HepG2 (cell line): ENCODE data around the gene SMIM38. TPM values are rescaled to one million over a fixed set of nuclear protein-coding genes. Genes with fewer than 3 reads are reported as not detected.

Experiments used
- ATF7 ChIP-seq, 2 experiments: fragments of 450-650 bp in 1 of 2; sonication (generic) in 1 of 2; formaldehyde crosslinking in 1 of 2; IDR thresholded peaks; 2 replicates each; pipeline versions ENCODE4 v1.4.0 to v1.6.1; 2016 to 2020; ENCODE audit warnings: antibody characterized with exemption in 1 of 2, mild to moderate bottlenecking in 1 of 2, missing genetic modification reagents in 1 of 2
- BCL6 ChIP-seq: IDR thresholded peaks from 2 replicates; pipeline ENCODE4 v1.6.1; 2016; ENCODE audit warnings: missing genetic modification reagents, missing compliant biosample characterization
- CTCF ChIP-seq: sonication (generic); formaldehyde crosslinking; IDR thresholded peaks from 2 replicates; pipeline ENCODE4 v1.5.0; 2020; ENCODE audit warnings: mild to moderate bottlenecking, missing genetic modification reagents, moderate library complexity
- DZIP1 ChIP-seq: sonication (generic); formaldehyde crosslinking; IDR thresholded peaks from 2 replicates; pipeline ENCODE4 v1.5.0; 2020; ENCODE audit warnings: mild to moderate bottlenecking, missing genetic modification reagents
- EP300 ChIP-seq, 3 experiments: sonication (generic) in 1 of 3; formaldehyde crosslinking in 1 of 3; IDR thresholded peaks; 2 replicates each; pipeline versions ENCODE4 v1.5.1 to v1.6.1; 2011 to 2020; ENCODE audit warnings: low read depth in 2 of 3, low read length in 2 of 3, borderline replicate concordance in 1 of 3, improper control_type of control experiment in 1 of 3, mild to moderate bottlenecking in 1 of 3, missing genetic modification reagents in 1 of 3, moderate library complexity in 1 of 3
- KDM2A ChIP-seq: sonication (generic); formaldehyde crosslinking; IDR thresholded peaks from 2 replicates; pipeline ENCODE4 v1.4.0; 2020; ENCODE audit warnings: low read depth, missing genetic modification reagents, borderline replicate concordance
- RERE ChIP-seq: IDR thresholded peaks from 2 replicates; pipeline ENCODE4 v1.6.1; 2016; ENCODE audit warnings: low read depth, missing genetic modification reagents, missing compliant biosample characterization
- SAP130 ChIP-seq: IDR thresholded peaks from 2 replicates; pipeline ENCODE4 v1.6.1; 2016; ENCODE audit warnings: low read depth
- SETDB1 ChIP-seq: sonication (generic); formaldehyde crosslinking; IDR thresholded peaks from 2 replicates; pipeline ENCODE4 v1.5.1; 2020; ENCODE audit warnings: missing genetic modification reagents, mild to moderate bottlenecking, borderline replicate concordance
- SRF ChIP-seq: IDR thresholded peaks from 2 replicates; pipeline ENCODE4 v1.6.1; 2011; ENCODE audit warnings: mild to moderate bottlenecking, low read depth, low read length, moderate library complexity
- SRSF9 ChIP-seq: fragments of 200-400 bp; formaldehyde crosslinking; IDR thresholded peaks from 2 replicates; pipeline ENCODE4 v1.6.1; 2018; ENCODE audit warnings: borderline replicate concordance, mild to moderate bottlenecking, low read depth, low read length; ENCODE audit not compliant: insufficient read depth, poor library complexity, severe bottlenecking
- TEAD3 ChIP-seq: optimal IDR thresholded peaks from 2 replicates; pipeline ENCODE3; 2016; ENCODE audit warnings: borderline replicate concordance
- U2AF1 ChIP-seq: fragments of 200-400 bp; formaldehyde crosslinking; optimal IDR thresholded peaks from 2 replicates; pipeline ENCODE3; 2017; ENCODE audit warnings: mild to moderate bottlenecking, low read depth, low read length
- UBTF ChIP-seq: sonication (generic); formaldehyde crosslinking; IDR thresholded peaks from 2 replicates; pipeline ENCODE4 v1.4.0; 2020; ENCODE audit warnings: mild to moderate bottlenecking, missing genetic modification reagents
- polyA plus RNA-seq, 8 experiments: library from polyadenylated mRNA; depleted of rRNA in 3 of 8; stranded (reverse) in 7 of 8; unstranded in 1 of 8; fragments of >200 nt; fragmentation: Illumina TruSeq in 4 of 8; extraction: Trizol in 4 of 8; gene quantifications; 2 replicates each; pipeline versions ENCODE4 v1.2.1 to v1.2.3, GENCODE V29; 2011 to 2016; ENCODE audit warnings: low read depth in 4 of 8, missing spikeins in 1 of 8, mixed read lengths in 1 of 8; ENCODE audit not compliant: insufficient read depth in 1 of 8
- total RNA-seq, 5 experiments: library from RNA; depleted of rRNA; stranded (reverse); fragments of >200 nt; fragmentation: Illumina TruSeq; extraction: Trizol; gene quantifications; 2 replicates each; pipeline ENCODE4 v1.2.3, GENCODE V29; 2016; ENCODE audit warnings: low read depth in 1 of 5

Gene SMIM38
- total and polyA plus RNA-seq, 2 of the 13 experiments (the other 11 are each of a cell fraction or from before 2014, with no cell fraction given), result 0.30 to 0.40 TPM

GRCh38 chr11:69122630-69123431 lies 32.9 kb upstream of the SMIM38 start (continued):
- TF ChIP-seq UBTF, result peak; percentile 46; the same call in 1 of the 2 replicates
- no peak for TF ChIP-seq SRF
- TF ChIP-seq BCL6, result peak; percentile 43; the same call in 1 of the 2 replicates
- no peak for TF ChIP-seq SETDB1 (CRISPR knock-in tag)
- peak; percentile 69 for TF ChIP-seq SAP130
- no peak for TF ChIP-seq SRSF9
- peak; percentile 75; the same call in 1 of the 2 replicates for TF ChIP-seq KDM2A (CRISPR knock-in tag)
- TF ChIP-seq CTCF, result peak; percentile 16; the same call in 1 of the 2 replicates
- TF ChIP-seq TEAD3 (CRISPR knock-in tag), result peak; percentile 100
- peak; percentile 62 to 71 for TF ChIP-seq EP300 (IDR thresholded peaks at IDR 0.05; ENCODE audit: low read depth in 2 of 2, low read length in 2 of 2)
- TF ChIP-seq EP300 (CRISPR knock-in tag; IDR thresholded peaks at IDR 0.05; ENCODE audit: borderline replicate concordance), result peak; percentile 47; the same call in 1 of the 2 replicates
- TF ChIP-seq ATF7 (IDR thresholded peaks at IDR 0.05), result no peak
- TF ChIP-seq ATF7 (CRISPR knock-in tag; IDR thresholded peaks at IDR 0.05), result peak; percentile 72; the same call in 1 of the 2 replicates
- TF ChIP-seq U2AF1, result no peak
- 0 out of 2 replicates have a peak, but pooled peaks have one; percentile 64 for TF ChIP-seq RERE (CRISPR knock-in tag)
- TF ChIP-seq DZIP1 (CRISPR knock-in tag), result no peak
